Activated T-helper 1 cell treated with anti-CD3 and anti-CD28 coated beads, Interleukin-12 subunit alpha, Interleukin-12 subunit beta, Interleukin-2, Interleukin-4 antibody, amounts not matched to agents 30 ng/mL and 10 ng/mL and 1 ng/mL, durations not matched to agents 14 hours and 24 hours and 36 hours (primary cell): ENCODE data around the gene GADD45GIP1. TPM values are rescaled to one million over a fixed set of nuclear protein-coding genes. Genes with fewer than 3 reads are reported as not detected.

Source experiments
- DNase-seq: peaks from one replicate; pipeline ENCODE4 v3.0.0; 2021; ENCODE audit warnings: low spot score
- H3K27ac Mint-ChIP-seq: one replicate; pipeline ENCODE4 v1.8.0; 2021; ENCODE audit warnings: mild to moderate bottlenecking, mixed read lengths
- H3K27me3 Mint-ChIP-seq: one replicate; pipeline ENCODE4 v1.8.0; 2022; ENCODE audit warnings: mild to moderate bottlenecking, moderate library complexity, mixed read lengths; ENCODE audit not compliant: insufficient read depth
- H3K36me3 Mint-ChIP-seq: one replicate; pipeline ENCODE4 v1.8.0; 2021; ENCODE audit warnings: low read depth, mixed read lengths
- H3K4me1 Mint-ChIP-seq: one replicate; pipeline ENCODE4 v1.8.0; 2021; ENCODE audit warnings: low read depth, mixed read lengths
- H3K4me3 Mint-ChIP-seq: one replicate; pipeline ENCODE4 v1.8.0; 2021; ENCODE audit warnings: mild to moderate bottlenecking, moderate library complexity, mixed read lengths
- H3K9me3 Mint-ChIP-seq: one replicate; pipeline ENCODE4 v1.8.0; 2021; ENCODE audit warnings: mixed read lengths
- intact Hi-C: fragments of 100-400 bp; cut with micrococcal nuclease; formaldehyde crosslinking; loops from one replicate; pipeline ENCODE4 v1.15.1; 2024
- total RNA-seq: library from RNA; stranded (reverse); gene quantifications from 2 replicates; pipeline ENCODE4 v1.2.3, GENCODE V29; 2022

Gene GADD45GIP1
- 32.1 and 33.2 TPM in 2 replicates for total RNA-seq

- peaks cover 19% of the 10 kb centered on the region for H3K36me3 Mint-ChIP-seq
- H3K27ac Mint-ChIP-seq = peak within 1 kb of the TSS; percentile 90
- H3K4me1 Mint-ChIP-seq = peaks cover 27% of the 10 kb centered on the region
- H3K27me3 Mint-ChIP-seq = no peaks in the 10 kb centered on the region
- H3K9me3 Mint-ChIP-seq = no peaks in the 10 kb centered on the region
- peak within 1 kb of the TSS; percentile 92 for H3K4me3 Mint-ChIP-seq
- peak; percentile 79 for DNase-seq
- intact Hi-C loops = loop anchor here (1.0 to 2.0 kb wide), 2 partner anchors 9 to 66 kb away; partner anchors contain the start of gene GCDH
Measured at GRCh38 chr19:12956446-12957388, at the start of gene GADD45GIP1. Gene GADD45GIP1, minus strand, starts transcription at chr19:12957223. Its CDS starts 11 bp downstream, at chr19:12957212.

- no peaks in the 10 kb centered on the region for H3K36me3 Mint-ChIP-seq
- H3K27ac Mint-ChIP-seq = no peak overlapping the region
- peaks cover 22% of the 10 kb centered on the region for H3K27me3 Mint-ChIP-seq
- H3K4me3 Mint-ChIP-seq = no peak overlapping the region
- no peak for DNase-seq
- no peaks in the 10 kb centered on the region for H3K9me3 Mint-ChIP-seq
- intact Hi-C loops = no loop called here
- peaks cover 2% of the 10 kb centered on the region for H3K4me1 Mint-ChIP-seq
Measured at GRCh38 chr19:13005861-13006370, 48.9 kb upstream of the GADD45GIP1 start.

GRCh38 chr19:13005253-13005652 lies 48.2 kb upstream of the GADD45GIP1 start:
- H3K27me3 Mint-ChIP-seq = peaks cover 17% of the 10 kb centered on the region
- DNase-seq = no peak
- intact Hi-C loops = no loop called here

DNA sequence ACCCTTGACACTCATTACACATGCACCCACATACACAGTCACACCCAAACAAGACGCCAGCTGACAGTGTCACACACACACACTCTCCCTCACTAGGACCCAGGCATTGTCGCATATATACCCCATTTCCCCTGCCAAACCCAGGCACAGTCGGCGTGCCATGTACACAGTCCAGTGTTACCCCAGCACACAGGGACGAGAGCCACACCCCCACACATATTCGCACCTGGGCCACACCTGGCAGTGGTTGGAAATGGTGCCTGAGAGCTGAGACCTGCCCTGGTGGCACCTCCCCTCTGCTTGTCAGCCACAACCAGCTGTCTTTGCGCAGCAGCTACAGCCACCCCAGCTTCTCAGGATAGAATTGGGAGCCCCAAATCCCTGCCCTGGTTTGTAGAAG lies 47.2 kb upstream of the GADD45GIP1 start:
- no peak for DNase-seq
- Mint-ChIP-seq H3K27ac (no peak overlapping the region), H3K36me3 (no peaks in the 10 kb centered on the region), H3K4me3 (no peak overlapping the region), H3K4me1 (no peaks in the 10 kb centered on the region), H3K9me3 (no peaks in the 10 kb centered on the region), H3K27me3 (peaks cover 16% of the 10 kb centered on the region)
- intact Hi-C loops = no loop called here

More at GRCh38 chr19:13005253-13005652, 48.2 kb upstream of the GADD45GIP1 start:
- H3K27ac Mint-ChIP-seq = no peak overlapping the region
- H3K4me1 Mint-ChIP-seq = no peaks in the 10 kb centered on the region
- H3K36me3 Mint-ChIP-seq = no peaks in the 10 kb centered on the region
- H3K9me3 Mint-ChIP-seq = no peaks in the 10 kb centered on the region
- no peak overlapping the region for H3K4me3 Mint-ChIP-seq

GRCh38 chr19:13003081-13003480 lies 46.1 kb upstream of the GADD45GIP1 start:
- intact Hi-C loops = no loop called here
- Mint-ChIP-seq H3K4me3 (no peak overlapping the region), H3K36me3 (no peaks in the 10 kb centered on the region), H3K27me3 (peaks cover 6% of the 10 kb centered on the region), H3K27ac (no peak overlapping the region), H3K4me1 (no peaks in the 10 kb centered on the region), H3K9me3 (no peaks in the 10 kb centered on the region)
- no peak for DNase-seq

- H3K36me3 Mint-ChIP-seq = no peaks in the 10 kb centered on the region
- H3K4me3 Mint-ChIP-seq = no peak overlapping the region
- no peak for DNase-seq
- H3K4me1 Mint-ChIP-seq = no peaks in the 10 kb centered on the region
- intact Hi-C loops = no loop called here
- no peaks in the 10 kb centered on the region for H3K9me3 Mint-ChIP-seq
- peaks cover 6% of the 10 kb centered on the region for H3K27me3 Mint-ChIP-seq
- no peak overlapping the region for H3K27ac Mint-ChIP-seq
Measured at GRCh38 chr19:13002166-13002898, 45.3 kb upstream of the GADD45GIP1 start.

DNA sequence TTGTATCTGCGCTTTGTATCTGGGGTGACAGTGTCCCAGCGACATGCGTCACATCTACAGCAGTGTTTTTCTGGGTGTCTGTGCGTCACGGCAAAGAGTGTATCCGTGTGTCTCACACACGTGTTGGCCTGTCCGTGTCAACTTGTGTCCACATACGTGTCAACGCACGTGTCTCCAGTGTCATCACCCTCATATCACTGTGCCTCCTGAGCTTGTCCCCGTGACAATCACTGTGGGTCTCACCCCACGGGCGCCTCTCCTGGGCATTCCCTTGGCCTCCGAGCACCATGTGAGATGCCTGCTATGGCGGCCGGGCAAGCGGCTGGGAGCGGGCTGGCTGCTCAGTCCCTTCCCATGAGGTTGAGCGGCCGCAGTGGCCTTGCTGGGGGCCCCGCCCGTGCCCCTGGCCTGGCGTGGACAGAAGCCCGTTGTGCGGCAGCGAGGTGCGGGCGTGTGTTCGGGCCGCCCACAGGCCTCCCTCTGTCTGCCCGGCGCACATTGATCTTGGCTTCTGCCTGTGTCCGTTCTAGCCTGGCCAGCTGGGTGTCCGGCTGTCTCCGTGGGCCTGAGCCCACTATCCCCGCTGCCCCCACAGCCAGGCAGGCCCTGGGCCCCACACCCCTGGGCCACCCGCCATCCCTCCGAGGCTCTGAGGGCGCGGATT lies 44.6 kb upstream of the GADD45GIP1 start:
- no peaks in the 10 kb centered on the region for H3K9me3 Mint-ChIP-seq
- intact Hi-C loops = no loop called here
- no peaks in the 10 kb centered on the region for H3K4me1 Mint-ChIP-seq
- H3K27me3 Mint-ChIP-seq = peaks cover 9% of the 10 kb centered on the region
- H3K36me3 Mint-ChIP-seq = no peaks in the 10 kb centered on the region
- H3K4me3 Mint-ChIP-seq = no peak overlapping the region
- no peak for DNase-seq
- no peak overlapping the region for H3K27ac Mint-ChIP-seq

DNA sequence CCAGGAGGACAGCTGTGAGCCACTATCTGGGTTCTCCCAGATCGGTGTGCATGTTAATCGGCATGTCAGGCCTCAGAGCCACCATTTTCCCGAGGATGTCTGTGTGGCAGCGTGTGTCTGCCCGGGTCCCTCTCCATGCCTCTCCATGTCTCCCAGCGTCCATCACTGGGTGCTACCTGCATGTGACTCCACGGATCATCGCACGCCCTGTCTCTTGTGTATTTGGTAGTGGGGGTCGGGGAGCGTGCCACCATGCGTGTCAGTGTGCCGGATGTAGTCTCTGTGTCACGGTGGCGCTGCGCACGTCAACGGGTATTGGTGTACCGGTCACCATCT lies 44.1 kb upstream of the GADD45GIP1 start:
- Mint-ChIP-seq H3K4me3 (no peak overlapping the region), H3K9me3 (no peaks in the 10 kb centered on the region), H3K27ac (no peak overlapping the region), H3K36me3 (peaks cover under 1% of the 10 kb centered on the region), H3K27me3 (peaks cover 9% of the 10 kb centered on the region), H3K4me1 (no peaks in the 10 kb centered on the region)
- DNase-seq = no peak
- intact Hi-C loops = no loop called here

DNA sequence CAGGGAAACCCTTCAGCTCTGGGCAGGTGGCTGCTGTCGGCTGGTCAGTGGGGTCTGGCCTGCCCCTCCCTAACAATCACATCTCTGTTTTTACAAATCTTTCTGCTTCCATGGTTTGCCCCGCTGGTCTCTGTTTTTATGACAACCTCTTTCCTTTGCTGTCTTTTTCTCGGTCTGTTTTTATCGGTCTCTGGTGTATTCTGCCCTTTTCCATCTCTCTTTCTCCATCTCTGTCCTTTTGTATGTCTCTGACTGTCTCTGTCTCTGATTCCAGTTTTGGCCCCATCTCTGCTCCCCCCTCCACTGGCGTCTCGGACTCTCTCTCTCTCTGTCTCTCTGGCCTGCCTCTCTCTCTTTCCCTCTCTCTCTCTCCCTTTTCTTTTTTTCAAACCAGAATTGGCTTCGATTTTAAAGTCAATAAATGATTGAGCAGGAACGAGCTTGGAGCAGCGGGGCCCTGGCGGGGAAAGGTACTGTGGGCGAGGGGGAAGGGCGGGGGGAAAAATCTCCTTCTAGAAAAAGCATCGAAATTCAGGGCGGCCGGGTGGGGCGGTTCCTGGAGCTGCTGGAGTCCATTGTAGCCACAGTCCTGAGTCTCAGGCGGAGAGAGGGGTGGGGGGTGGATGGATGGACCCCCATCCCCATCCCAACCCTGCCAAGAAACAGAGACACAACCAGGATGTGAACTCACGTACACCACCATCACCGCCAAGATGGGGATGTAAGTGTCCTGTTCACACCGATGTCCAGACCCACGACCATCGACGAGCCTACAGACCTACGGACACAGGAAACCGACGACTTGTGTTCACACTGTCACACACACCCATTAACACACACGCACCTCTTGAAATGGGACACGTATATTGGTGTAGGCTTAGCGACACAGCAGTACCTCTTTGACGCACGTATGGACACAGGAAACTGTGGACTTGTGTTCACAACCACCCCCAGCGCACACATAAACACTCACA lies 41.2 kb upstream of the GADD45GIP1 start:
- Mint-ChIP-seq H3K4me1 (peaks cover 7% of the 10 kb centered on the region), H3K4me3 (peak overlapping the region; percentile 13), H3K36me3 (peaks cover 4% of the 10 kb centered on the region), H3K27ac (no peak overlapping the region), H3K27me3 (peaks cover 27% of the 10 kb centered on the region), H3K9me3 (no peaks in the 10 kb centered on the region)
- intact Hi-C loops = no loop called here
- DNase-seq = no peak

DNA sequence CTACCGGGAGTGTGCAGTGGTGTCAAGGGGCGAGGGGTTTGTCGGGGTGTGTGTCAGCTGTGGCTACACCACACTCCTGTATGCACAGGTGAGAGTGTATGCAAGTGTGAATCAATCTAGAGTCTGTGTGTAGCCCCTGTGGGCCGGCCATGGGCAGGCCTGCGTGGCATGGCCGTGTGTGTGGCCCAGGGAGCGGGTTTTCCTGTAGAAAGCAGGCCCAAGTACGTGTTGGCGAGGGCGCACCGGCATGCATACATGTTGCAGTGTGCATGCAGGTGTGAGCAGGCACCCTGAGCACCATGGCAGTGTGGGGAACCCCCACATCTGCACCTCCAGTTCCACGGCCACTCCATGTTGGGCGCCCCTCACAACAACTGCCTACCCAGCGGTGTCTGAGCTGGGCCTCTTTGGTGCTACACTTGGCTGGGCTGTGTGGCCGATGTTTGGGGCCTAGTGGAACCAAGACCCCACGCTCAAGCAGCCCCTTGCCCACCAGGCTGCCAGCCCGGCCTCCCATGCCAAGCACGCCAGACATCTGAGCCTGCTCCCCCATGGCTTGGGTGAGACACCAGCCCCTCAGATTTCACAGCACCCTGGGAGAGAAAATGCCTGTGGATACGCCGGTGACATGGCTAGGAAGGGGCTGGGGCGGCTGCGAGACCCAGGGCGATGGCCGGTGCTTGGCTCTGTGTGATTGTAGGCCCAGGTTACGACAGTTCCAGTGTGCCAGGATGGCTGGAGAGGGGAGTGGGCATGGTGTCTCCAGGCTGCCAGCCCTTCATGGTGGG lies 40.4 kb upstream of the GADD45GIP1 start:
- no peak overlapping the region for H3K27ac Mint-ChIP-seq
- intact Hi-C loops = no loop called here
- H3K4me1 Mint-ChIP-seq = peaks cover 7% of the 10 kb centered on the region
- H3K36me3 Mint-ChIP-seq = peaks cover 4% of the 10 kb centered on the region
- H3K9me3 Mint-ChIP-seq = no peaks in the 10 kb centered on the region
- H3K27me3 Mint-ChIP-seq = peaks cover 28% of the 10 kb centered on the region
- peak overlapping the region; percentile 57 for H3K4me3 Mint-ChIP-seq
- no peak for DNase-seq

GRCh38 chr19:12996406-12997094 lies 39.5 kb upstream of the GADD45GIP1 start:
- peak overlapping the region; percentile 57 for H3K4me3 Mint-ChIP-seq
- no peaks in the 10 kb centered on the region for H3K9me3 Mint-ChIP-seq
- intact Hi-C loops = no loop called here
- no peak for DNase-seq
- peaks cover 7% of the 10 kb centered on the region for H3K4me1 Mint-ChIP-seq
- peaks cover 31% of the 10 kb centered on the region for H3K27me3 Mint-ChIP-seq
- peaks cover 4% of the 10 kb centered on the region for H3K36me3 Mint-ChIP-seq
- no peak overlapping the region for H3K27ac Mint-ChIP-seq
